Brain pericyte (primary cell): Measurements from ENCODE around the gene TLE3.
"Not testable (repeated sequence)": the region's sequence is repeated elsewhere in the genome, so short reads cannot be mapped to it uniquely, and the experiment has no call there.

Experiments used
- DNase-seq: peaks from one replicate; pipeline ENCODE4 v3.0.0-alpha.2; 2012; ENCODE audit warnings: low read depth, low spot score

The TLE3 gene

GRCh38 chr15:70097321-70098152 is at the start of gene TLE3:
Gene TLE3 (minus strand): TSS chr15:70097917. CDS start chr15:70096798, 1,119 bp downstream.
- DNase-seq = peak; percentile 95

- peak; percentile 48 for DNase-seq
These were observed 49.6 kb upstream of the TLE3 start for GRCh38 chr15:70147178-70147760.

- DNase-seq = no peak
These were observed 49.1 kb upstream of the TLE3 start for GRCh38 chr15:70146771-70147170.

- no peak for DNase-seq
These were observed 48.4 kb upstream of the TLE3 start for GRCh38 chr15:70146162-70146561.

GRCh38 chr15:70145261-70145660 is 47.5 kb upstream of the TLE3 start:
- DNase-seq = no peak

GRCh38 chr15:70142322-70143191 is 44.8 kb upstream of the TLE3 start:
- no peak for DNase-seq

- no peak for DNase-seq
These were observed 44.3 kb upstream of the TLE3 start for GRCh38 chr15:70142072-70142321.

GRCh38 chr15:70141376-70142071 is 43.8 kb upstream of the TLE3 start:
- no peak for DNase-seq

GRCh38 chr15:70140543-70141375 is 43.0 kb upstream of the TLE3 start:
- DNase-seq = no peak

GRCh38 chr15:70140025-70140542 is 42.4 kb upstream of the TLE3 start:
- DNase-seq = no peak

- DNase-seq = no peak
These were observed 40.2 kb upstream of the TLE3 start for GRCh38 chr15:70137967-70138366.

GRCh38 chr15:70137021-70137420 is 39.3 kb upstream of the TLE3 start:
- not testable (repeated sequence) for DNase-seq

- no peak for DNase-seq
These were observed 36.2 kb upstream of the TLE3 start for GRCh38 chr15:70133781-70134421.

GRCh38 chr15:70133296-70133695 is 35.6 kb upstream of the TLE3 start:
- no peak for DNase-seq

GRCh38 chr15:70132571-70132970 is 34.9 kb upstream of the TLE3 start:
- DNase-seq = no peak

- no peak for DNase-seq
These were observed 34.4 kb upstream of the TLE3 start for GRCh38 chr15:70132139-70132538.

GRCh38 chr15:70128414-70129140 is 30.9 kb upstream of the TLE3 start:
- DNase-seq = no peak

- DNase-seq = no peak
These were observed 30.2 kb upstream of the TLE3 start for GRCh38 chr15:70127770-70128413.

- DNase-seq = no peak
These were observed 29.6 kb upstream of the TLE3 start for GRCh38 chr15:70127288-70127746.
